Ishikawa (cell line): Measurements from ENCODE around the gene VPS45.

Source experiments
- EP300 ChIP-seq: IDR thresholded peaks from 2 replicates; pipeline ENCODE4 v1.6.1; 2012; ENCODE audit warnings: borderline replicate concordance
- FOXM1 ChIP-seq: IDR thresholded peaks from 2 replicates; pipeline ENCODE4 v1.6.1; 2012; ENCODE audit warnings: low read depth, borderline replicate concordance
- MAX ChIP-seq: IDR thresholded peaks from 2 replicates; pipeline ENCODE4 v1.6.1; 2012
- REST ChIP-seq: IDR thresholded peaks from 2 replicates; pipeline ENCODE4 v1.6.1; 2012; ENCODE audit warnings: low read depth, mild to moderate bottlenecking
- TAF1 ChIP-seq: IDR thresholded peaks from 2 replicates; pipeline ENCODE4 v1.6.1; 2012; ENCODE audit warnings: low read depth, mild to moderate bottlenecking

- TF ChIP-seq MAX (no peak), TAF1 (no peak), EP300 (no peak), REST (no peak), FOXM1 (no peak)
Measured at GRCh38 chr1:150178548-150178947, 111.0 kb downstream of the VPS45 start.
